PFSK-1 (cell line): ENCODE measurements around the gene CDK2AP2.

Experiments used
- FOXP2 ChIP-seq: optimal IDR thresholded peaks from 2 replicates; pipeline ENCODE3; 2011; ENCODE audit warnings: borderline replicate concordance, control low read depth, inconsistent platforms; ENCODE audit not compliant: insufficient read depth; ENCODE audit errors: extremely low read length, extremely low read depth
- POLR2AphosphoS5 ChIP-seq: IDR thresholded peaks from 2 replicates; pipeline ENCODE4 v1.6.1; 2012; ENCODE audit warnings: low read depth, mild to moderate bottlenecking, control low read depth, low read length, moderate library complexity
- REST ChIP-seq, 2 experiments: IDR thresholded peaks; 2 replicates each; pipeline versions ENCODE4 v1.6.1 to v1.8.0; 2011 to 2012; ENCODE audit warnings: low read depth in 2 of 2, low read length in 2 of 2, control low read depth in 1 of 2, inconsistent platforms in 1 of 2, mild to moderate bottlenecking in 1 of 2, moderate library complexity in 1 of 2; ENCODE audit not compliant: insufficient read depth in 1 of 2
- SIN3A ChIP-seq: IDR thresholded peaks from 2 replicates; pipeline ENCODE4 v1.6.1; 2012; ENCODE audit warnings: mild to moderate bottlenecking, low read length, moderate library complexity, borderline replicate concordance; ENCODE audit not compliant: insufficient read depth
- TAF1 ChIP-seq: IDR thresholded peaks from 2 replicates; pipeline ENCODE4 v1.6.1; 2012; ENCODE audit warnings: low read length, control low read depth, borderline replicate concordance; ENCODE audit not compliant: insufficient read depth

DNA sequence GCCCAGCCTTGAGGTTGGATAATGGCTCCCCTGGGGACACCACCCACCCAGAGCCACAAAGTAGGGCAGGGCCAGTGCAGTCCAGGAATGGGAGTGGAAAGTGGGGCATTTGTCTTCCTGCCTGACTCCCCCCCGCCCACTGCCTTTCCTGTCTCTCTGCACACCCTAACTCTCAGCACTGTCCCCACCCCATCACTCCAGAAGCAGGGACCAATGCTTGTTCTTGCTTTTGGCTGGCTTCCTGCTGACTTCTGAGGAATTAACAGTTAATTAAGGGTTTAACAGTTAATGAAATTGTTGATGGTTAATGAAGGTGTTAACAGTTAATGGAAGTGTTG lies 7.5 kb downstream of the CDK2AP2 start:
- no peak for TF ChIP-seq POLR2AphosphoS5
- no peak for TF ChIP-seq TAF1
- TF ChIP-seq REST (IDR thresholded peaks at IDR 0.05; ENCODE audit: insufficient read depth in 1 of 2, low read depth in 2 of 2, low read length in 2 of 2), result no peak
- TF ChIP-seq SIN3A, result no peak
- no peak for TF ChIP-seq FOXP2
